GM18498 (cell line): ENCODE measurements around the gene PWWP2B.

Experiments used
- ATAC-seq: cut with Tn5 transposase; IDR thresholded peaks from one replicate; pipeline ENCODE4 v1.9.1; 2021; ENCODE audit warnings: mild to moderate bottlenecking, moderate library complexity; ENCODE audit not compliant: unreplicated experiment

Gene PWWP2B

GRCh38 chr10:132406181-132406580 lies 9.2 kb downstream of the PWWP2B start:
- ATAC-seq, result no peak

- no peak for ATAC-seq
These were observed 9.8 kb downstream of the PWWP2B start for GRCh38 chr10:132406750-132407149.

- ATAC-seq, result no peak
These were observed 10.3 kb downstream of the PWWP2B start for GRCh38 chr10:132407243-132407746.

- ATAC-seq, result no peak
These were observed 10.9 kb downstream of the PWWP2B start for GRCh38 chr10:132407846-132408278.

- no peak for ATAC-seq
These were observed 11.4 kb downstream of the PWWP2B start for GRCh38 chr10:132408367-132408781.

- no peak for ATAC-seq
These were observed 12.0 kb downstream of the PWWP2B start for GRCh38 chr10:132408823-132409666.

- no peak for ATAC-seq
These were observed 12.6 kb downstream of the PWWP2B start for GRCh38 chr10:132409667-132410028.

- ATAC-seq, result no peak
These were observed 13.2 kb downstream of the PWWP2B start for GRCh38 chr10:132410056-132410778.

- ATAC-seq, result no peak
These were observed 14.0 kb downstream of the PWWP2B start for GRCh38 chr10:132410779-132411532.

- ATAC-seq, result no peak
These were observed 14.7 kb downstream of the PWWP2B start for GRCh38 chr10:132411561-132412253.

- no peak for ATAC-seq
These were observed 15.6 kb downstream of the PWWP2B start for GRCh38 chr10:132412316-132413192.

- no peak for ATAC-seq
These were observed 16.5 kb downstream of the PWWP2B start for GRCh38 chr10:132413226-132414205.

- no peak for ATAC-seq
These were observed 17.5 kb downstream of the PWWP2B start for GRCh38 chr10:132414402-132415016.

GRCh38 chr10:132415255-132415654 lies 18.3 kb downstream of the PWWP2B start:
- no peak for ATAC-seq

GRCh38 chr10:132415956-132416355 lies 19.0 kb downstream of the PWWP2B start:
- ATAC-seq, result no peak

- ATAC-seq, result no peak
These were observed 19.7 kb downstream of the PWWP2B start for GRCh38 chr10:132416566-132417256.

- no peak for ATAC-seq
These were observed 20.4 kb downstream of the PWWP2B start for GRCh38 chr10:132417257-132417910.
